Mesenchymal stem cell (in vitro differentiated cells and primary cell): ENCODE measurements around the gene DUSP8.
"Not testable (repeated sequence)": the region's sequence is repeated elsewhere in the genome, so short reads cannot be mapped to it uniquely, and the experiment has no call there.

Source experiments
- DNase-seq: peaks from one replicate; pipeline ENCODE4 v3.0.0-alpha.2; 2013
- H2AFZ ChIP-seq: one replicate; pipeline ENCODE4 v1.6.1; 2013; ENCODE audit warnings: low read depth, mild to moderate bottlenecking, control low read depth, inconsistent platforms, low read length, moderate library complexity
- H2AK5ac ChIP-seq: 2 replicates; pipeline ENCODE4 v1.6.1; 2013; ENCODE audit warnings: low read length, moderate library complexity, mild to moderate bottlenecking, inconsistent platforms; ENCODE audit not compliant: severe bottlenecking
- H2BK120ac ChIP-seq: one replicate; pipeline ENCODE4 v1.6.1; 2013; ENCODE audit warnings: low read depth, mild to moderate bottlenecking, inconsistent platforms, low read length, moderate library complexity
- H2BK12ac ChIP-seq, 2 experiments: one replicate each; pipeline ENCODE4 v1.6.1; 2013; ENCODE audit warnings: inconsistent platforms in 2 of 2, low read length in 2 of 2, mild to moderate bottlenecking in 2 of 2, moderate library complexity in 2 of 2, control low read depth in 1 of 2
- H2BK15ac ChIP-seq: one replicate; pipeline ENCODE4 v1.6.1; 2013; ENCODE audit warnings: mild to moderate bottlenecking, low read depth, inconsistent platforms; ENCODE audit not compliant: poor library complexity, severe bottlenecking
- H2BK5ac ChIP-seq: 2 replicates; pipeline ENCODE4 v1.6.1; 2013; ENCODE audit warnings: low read depth, mild to moderate bottlenecking, low read length, control low read depth, inconsistent platforms; ENCODE audit not compliant: poor library complexity, severe bottlenecking
- H3K14ac ChIP-seq, 2 experiments: one replicate each; pipeline ENCODE4 v1.6.1; 2013; ENCODE audit warnings: inconsistent platforms in 2 of 2, low read length in 2 of 2, control low read depth in 1 of 2, mild to moderate bottlenecking in 1 of 2, moderate library complexity in 1 of 2
- H3K18ac ChIP-seq, 2 experiments: one replicate each; pipeline ENCODE4 v1.6.1; 2013; ENCODE audit warnings: inconsistent platforms in 2 of 2, low read length in 2 of 2, control low read depth in 1 of 2, low read depth in 1 of 2, mild to moderate bottlenecking in 1 of 2
- H3K23ac ChIP-seq, 2 experiments: one replicate each; pipeline ENCODE4 v1.6.1; 2013; ENCODE audit warnings: inconsistent platforms in 2 of 2, low read length in 2 of 2, mild to moderate bottlenecking in 2 of 2, moderate library complexity in 2 of 2, control low read depth in 1 of 2
- H3K27ac ChIP-seq: 2 replicates; pipeline ENCODE4 v1.5.1; 2013; ENCODE audit warnings: mild to moderate bottlenecking, moderate library complexity, low read length, control low read depth, inconsistent platforms; ENCODE audit not compliant: poor library complexity, severe bottlenecking
- H3K27me3 ChIP-seq, 2 experiments: 2 replicates each; pipeline versions ENCODE4 v1.6.1 to v1.7.0; 2013; ENCODE audit warnings: low read length in 2 of 2, mild to moderate bottlenecking in 2 of 2, moderate library complexity in 2 of 2, control low read depth in 1 of 2, inconsistent platforms in 1 of 2; ENCODE audit not compliant: control insufficient read depth in 1 of 2, insufficient read depth in 1 of 2
- H3K36me3 ChIP-seq, 2 experiments: 2 replicates each; pipeline versions ENCODE4 v1.6.1 to v1.7.0; 2013; ENCODE audit warnings: low read length in 2 of 2, control low read depth in 1 of 2, inconsistent platforms in 1 of 2, low read depth in 1 of 2, mild to moderate bottlenecking in 1 of 2; ENCODE audit not compliant: insufficient read depth in 2 of 2, control insufficient read depth in 1 of 2
- H3K4ac ChIP-seq, 2 experiments: one replicate each; pipeline ENCODE4 v1.6.1; 2013; ENCODE audit warnings: inconsistent platforms in 2 of 2, low read length in 2 of 2, mild to moderate bottlenecking in 2 of 2, moderate library complexity in 2 of 2, control low read depth in 1 of 2, low read depth in 1 of 2
- H3K4me1 ChIP-seq: 2 replicates; pipeline ENCODE4 v1.6.1; 2013; ENCODE audit warnings: low read depth, low read length, control low read depth; ENCODE audit not compliant: control insufficient read depth, insufficient read depth
- H3K4me2 ChIP-seq: 2 replicates; pipeline ENCODE4 v1.6.1; 2013; ENCODE audit warnings: low read length, mild to moderate bottlenecking, inconsistent platforms; ENCODE audit not compliant: poor library complexity, severe bottlenecking
- H3K4me3 ChIP-seq, 2 experiments: 2 replicates each; pipeline versions ENCODE4 v1.5.1 to v1.7.0; 2013; ENCODE audit warnings: low read length in 2 of 2, mild to moderate bottlenecking in 2 of 2, control low read depth in 1 of 2, low read depth in 1 of 2; ENCODE audit not compliant: insufficient read depth in 1 of 2
- H3K79me1 ChIP-seq: replicated peaks from 2 replicates; pipeline ENCODE4 v1.6.1; 2013; ENCODE audit warnings: mild to moderate bottlenecking, control low read depth, low read length, inconsistent platforms; ENCODE audit not compliant: poor library complexity, severe bottlenecking
- H3K9ac ChIP-seq: 2 replicates; pipeline ENCODE4 v1.7.0; 2013; ENCODE audit warnings: mild to moderate bottlenecking, low read length, moderate library complexity
- H3K9me3 ChIP-seq: 2 replicates; pipeline ENCODE4 v1.7.0; 2013; ENCODE audit warnings: mild to moderate bottlenecking, low read length; ENCODE audit not compliant: control insufficient read depth
- H4K8ac ChIP-seq: one replicate; pipeline ENCODE4 v1.6.1; 2013; ENCODE audit warnings: inconsistent platforms, mild to moderate bottlenecking, low read length, moderate library complexity
- H4K91ac ChIP-seq: one replicate; pipeline ENCODE4 v1.6.1; 2013; ENCODE audit warnings: mild to moderate bottlenecking, low read length, inconsistent platforms
- WGBS: methylation state at CpG from one replicate; pipeline ENCODE4 v1.1.7; 2013; ENCODE audit warnings: mixed read lengths; 5-methylcytosine and 5-hydroxymethylcytosine counted together

The DUSP8 gene

GRCh38 chr11:1596576-1597121, 24.6 kb upstream of the DUSP8 start:
- Histone ChIP-seq H3K27me3 (peaks cover 70 to 83% of the 10 kb centered on the region in 2 experiments), H3K14ac (peak overlapping the region in 1 of 2 experiments; percentile 12)
- not testable (repeated sequence) for DNase-seq, H3K4me1 ChIP-seq, H3K79me1 ChIP-seq, H3K9me3 ChIP-seq, H3K27ac ChIP-seq, H3K9ac ChIP-seq, H2BK120ac ChIP-seq, H4K8ac ChIP-seq, H2BK15ac ChIP-seq, H3K23ac ChIP-seq, H2AK5ac ChIP-seq, H4K91ac ChIP-seq, H3K4me3 ChIP-seq, H2BK5ac ChIP-seq, H3K4ac ChIP-seq, H2AFZ ChIP-seq, H3K18ac ChIP-seq, H3K4me2 ChIP-seq, H2BK12ac ChIP-seq, H3K36me3 ChIP-seq
- 35% methylated on average over 17 of the region's 19 CpGs for WGBS

DNA sequence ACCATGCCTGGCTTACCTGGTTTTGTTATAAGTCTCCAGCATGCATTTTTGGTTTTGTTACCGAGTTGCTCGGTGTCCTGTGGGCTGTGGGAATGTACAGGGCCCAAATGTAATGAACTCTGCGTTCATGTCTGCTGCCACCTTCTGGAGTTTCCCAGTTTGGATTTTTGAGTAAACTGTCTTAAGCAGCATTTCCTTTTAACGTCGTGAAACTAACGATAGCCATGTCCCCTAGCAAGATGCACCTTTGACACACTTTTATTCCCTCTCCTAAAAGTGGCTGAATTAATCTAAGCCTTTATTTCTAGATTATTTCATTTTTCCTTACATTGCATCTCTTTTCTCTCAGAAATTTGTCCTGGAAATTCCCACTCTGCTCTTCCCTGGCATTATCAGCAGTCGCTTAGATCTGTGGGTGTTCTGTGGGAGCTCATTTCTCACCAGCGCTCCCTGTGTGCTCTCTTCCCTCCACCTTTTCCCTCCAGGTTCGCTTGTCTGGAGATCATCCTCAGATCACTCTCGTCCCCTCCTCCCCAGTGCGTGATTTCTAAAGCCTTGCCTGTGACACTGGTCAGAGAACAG, 24.0 kb upstream of the DUSP8 start:
- not testable (repeated sequence) for H2BK12ac ChIP-seq, H3K4me3 ChIP-seq, DNase-seq, H2AK5ac ChIP-seq, H3K79me1 ChIP-seq, H2BK5ac ChIP-seq, H2BK120ac ChIP-seq, H2BK15ac ChIP-seq, H3K18ac ChIP-seq, H3K14ac ChIP-seq, H3K4me2 ChIP-seq, H4K8ac ChIP-seq, H3K4me1 ChIP-seq, H3K36me3 ChIP-seq, H4K91ac ChIP-seq, H3K4ac ChIP-seq, H3K9me3 ChIP-seq, H3K9ac ChIP-seq, H3K23ac ChIP-seq, H2AFZ ChIP-seq, H3K27ac ChIP-seq
- WGBS, result 53% methylated on average over 11 of the region's 11 CpGs
- H3K27me3 ChIP-seq, result peaks cover 67 to 82% of the 10 kb centered on the region in 2 experiments

DNA sequence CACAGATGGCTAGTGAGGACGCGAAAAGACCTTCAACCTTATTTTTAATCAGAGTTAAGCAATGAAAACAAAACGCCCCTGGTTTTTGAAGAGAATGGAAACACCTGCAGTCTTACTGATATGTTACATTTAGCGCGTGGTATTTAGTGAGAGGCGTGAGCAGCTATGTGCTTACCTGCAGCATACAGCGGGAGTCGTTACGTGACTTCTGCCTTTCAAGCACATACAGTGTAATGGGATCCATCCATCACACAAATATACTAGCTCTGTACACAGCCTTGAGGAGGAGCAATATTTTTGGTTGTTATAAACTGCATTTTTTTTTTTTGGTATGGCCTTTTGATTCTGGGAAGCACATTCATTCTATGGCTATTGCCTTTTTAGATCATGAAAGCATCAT, 20.6 kb upstream of the DUSP8 start:
- H3K9me3 ChIP-seq, result no peaks in the 10 kb centered on the region
- no peak overlapping the region for H4K8ac ChIP-seq
- no peak overlapping the region for H2AK5ac ChIP-seq
- no peak overlapping the region for H3K18ac ChIP-seq
- H3K4me3 ChIP-seq, result no peak overlapping the region
- H3K14ac ChIP-seq, result no peak overlapping the region
- H2AFZ ChIP-seq, result no peak overlapping the region
- H3K36me3 ChIP-seq, result no peaks in the 10 kb centered on the region
- H3K79me1 ChIP-seq, result no peaks in the 10 kb centered on the region
- no peak overlapping the region for H3K27ac ChIP-seq
- H3K4ac ChIP-seq, result no peak overlapping the region
- H2BK120ac ChIP-seq, result no peak overlapping the region
- no peak overlapping the region for H2BK15ac ChIP-seq
- H2BK12ac ChIP-seq, result no peak overlapping the region
- H3K27me3 ChIP-seq, result peaks cover 57 to 87% of the 10 kb centered on the region in 2 experiments
- H2BK5ac ChIP-seq, result no peak overlapping the region
- no peak overlapping the region for H3K4me2 ChIP-seq
- no peak overlapping the region for H3K23ac ChIP-seq
- no peak for DNase-seq
- no peaks in the 10 kb centered on the region for H3K4me1 ChIP-seq
- no peak overlapping the region for H4K91ac ChIP-seq
- 81% methylated on average over 6 of the region's 9 CpGs for WGBS
- no peak overlapping the region for H3K9ac ChIP-seq

- 91% methylated on average over 6 of the region's 6 CpGs for WGBS
- Histone ChIP-seq H4K8ac (no peak overlapping the region), H2BK12ac (no peak overlapping the region), H3K79me1 (no peaks in the 10 kb centered on the region), H2BK15ac (no peak overlapping the region), H3K23ac (no peak overlapping the region), H3K9ac (no peak overlapping the region), H3K4ac (no peak overlapping the region), H3K9me3 (no peaks in the 10 kb centered on the region), H4K91ac (no peak overlapping the region), H3K14ac (no peak overlapping the region), H2BK120ac (no peak overlapping the region), H3K4me3 (no peak overlapping the region), H2AK5ac (no peak overlapping the region), H3K36me3 (no peaks in the 10 kb centered on the region), H2AFZ (no peak overlapping the region), H3K27ac (no peak overlapping the region), H3K27me3 (peaks cover 46 to 77% of the 10 kb centered on the region in 2 experiments), H3K4me1 (no peaks in the 10 kb centered on the region), H3K4me2 (no peak overlapping the region), H2BK5ac (no peak overlapping the region), H3K18ac (no peak overlapping the region)
- no peak for DNase-seq
Measured at GRCh38 chr11:1589996-1590395, 17.9 kb upstream of the DUSP8 start.
